ENCODE results near the gene LILRA5.
A peak's percentile ranks its signal among the peaks of the same experiment; 100 is the strongest.

The LILRA5 gene

GRCh38 chr19:54316746-54317107 lies 3.8 kb upstream of the LILRA5 start:
- Histone ChIP-seq H3K27me3 (ENCODE audit: control insufficient read depth, insufficient read depth, low read length) (no peaks in the 10 kb centered on the region), H3K4me3 (ENCODE audit: low read depth, low read length) (peak overlapping the region; percentile 8), H3K36me3 (ENCODE audit: control insufficient read depth, insufficient read depth, low read length) (no peaks in the 10 kb centered on the region), H3K4me1 (ENCODE audit: control insufficient read depth, insufficient read depth, low read length) (no peaks in the 10 kb centered on the region), H3K9ac (ENCODE audit: low read depth, low read length) (peak overlapping the region; percentile 79), H3K9me3 (ENCODE audit: control insufficient read depth, insufficient read depth, low read length) (no peaks in the 10 kb centered on the region)

GRCh38 chr19:54315956-54316355 lies 3.0 kb upstream of the LILRA5 start:
- Histone ChIP-seq H3K36me3 (ENCODE audit: control insufficient read depth, insufficient read depth, low read length) (no peaks in the 10 kb centered on the region), H3K4me3 (ENCODE audit: low read depth, low read length) (no peak overlapping the region), H3K9me3 (ENCODE audit: control insufficient read depth, insufficient read depth, low read length) (no peaks in the 10 kb centered on the region), H3K4me1 (ENCODE audit: control insufficient read depth, insufficient read depth, low read length) (no peaks in the 10 kb centered on the region), H3K27me3 (ENCODE audit: control insufficient read depth, insufficient read depth, low read length) (no peaks in the 10 kb centered on the region), H3K9ac (ENCODE audit: low read depth, low read length) (no peak overlapping the region)

GRCh38 chr19:54312011-54312410 lies 955 bp downstream of the LILRA5 start:
- H3K36me3 ChIP-seq (ENCODE audit: control insufficient read depth, insufficient read depth, low read length) = no peaks in the 10 kb centered on the region
- no peaks in the 10 kb centered on the region for H3K9me3 ChIP-seq (ENCODE audit: control insufficient read depth, insufficient read depth, low read length)
- no peak overlapping the region for H3K9ac ChIP-seq (ENCODE audit: low read depth, low read length)
- no peaks in the 10 kb centered on the region for H3K27me3 ChIP-seq (ENCODE audit: control insufficient read depth, insufficient read depth, low read length)
- H3K4me1 ChIP-seq (ENCODE audit: control insufficient read depth, insufficient read depth, low read length) = no peaks in the 10 kb centered on the region
- H3K4me3 ChIP-seq (ENCODE audit: low read depth, low read length) = no peak overlapping the region

- no peak overlapping the region for H3K9ac ChIP-seq (ENCODE audit: low read depth, low read length)
Measured at GRCh38 chr19:54311486-54311885, 1.5 kb downstream of the LILRA5 start.

GRCh38 chr19:54310543-54310942 lies 2.4 kb downstream of the LILRA5 start:
- no peak overlapping the region for H3K4me3 ChIP-seq (ENCODE audit: low read depth, low read length)
- no peaks in the 10 kb centered on the region for H3K27me3 ChIP-seq (ENCODE audit: control insufficient read depth, insufficient read depth, low read length)
- no peaks in the 10 kb centered on the region for H3K4me1 ChIP-seq (ENCODE audit: control insufficient read depth, insufficient read depth, low read length)
- no peaks in the 10 kb centered on the region for H3K9me3 ChIP-seq (ENCODE audit: control insufficient read depth, insufficient read depth, low read length)
- H3K36me3 ChIP-seq (ENCODE audit: control insufficient read depth, insufficient read depth, low read length) = no peaks in the 10 kb centered on the region
- no peak overlapping the region for H3K9ac ChIP-seq (ENCODE audit: low read depth, low read length)

More at GRCh38 chr19:54311486-54311885, 1.5 kb downstream of the LILRA5 start:
- no peaks in the 10 kb centered on the region for H3K9me3 ChIP-seq (ENCODE audit: control insufficient read depth, insufficient read depth, low read length)
- no peaks in the 10 kb centered on the region for H3K27me3 ChIP-seq (ENCODE audit: control insufficient read depth, insufficient read depth, low read length)
- H3K4me3 ChIP-seq (ENCODE audit: low read depth, low read length) = no peak overlapping the region
- no peaks in the 10 kb centered on the region for H3K36me3 ChIP-seq (ENCODE audit: control insufficient read depth, insufficient read depth, low read length)
- H3K4me1 ChIP-seq (ENCODE audit: control insufficient read depth, insufficient read depth, low read length) = no peaks in the 10 kb centered on the region

- Histone ChIP-seq H3K9me3 (ENCODE audit: control insufficient read depth, insufficient read depth, low read length) (no peaks in the 10 kb centered on the region), H3K27me3 (ENCODE audit: control insufficient read depth, insufficient read depth, low read length) (no peaks in the 10 kb centered on the region), H3K9ac (ENCODE audit: low read depth, low read length) (no peak overlapping the region), H3K4me1 (ENCODE audit: control insufficient read depth, insufficient read depth, low read length) (no peaks in the 10 kb centered on the region), H3K4me3 (ENCODE audit: low read depth, low read length) (no peak overlapping the region), H3K36me3 (ENCODE audit: control insufficient read depth, insufficient read depth, low read length) (no peaks in the 10 kb centered on the region)
Measured at GRCh38 chr19:54309811-54310210, 3.2 kb downstream of the LILRA5 start.

GRCh38 chr19:54307389-54308020 lies 5.5 kb downstream of the LILRA5 start:
- H3K36me3 ChIP-seq (ENCODE audit: control insufficient read depth, insufficient read depth, low read length) = no peaks in the 10 kb centered on the region
- H3K27me3 ChIP-seq (ENCODE audit: control insufficient read depth, insufficient read depth, low read length) = peaks cover 1% of the 10 kb centered on the region
- H3K9me3 ChIP-seq (ENCODE audit: control insufficient read depth, insufficient read depth, low read length) = no peaks in the 10 kb centered on the region
- no peak overlapping the region for H3K9ac ChIP-seq (ENCODE audit: low read depth, low read length)
- H3K4me3 ChIP-seq (ENCODE audit: low read depth, low read length) = no peak overlapping the region
- H3K4me1 ChIP-seq (ENCODE audit: control insufficient read depth, insufficient read depth, low read length) = no peaks in the 10 kb centered on the region

- no peaks in the 10 kb centered on the region for H3K36me3 ChIP-seq (ENCODE audit: control insufficient read depth, insufficient read depth, low read length)
- no peak overlapping the region for H3K4me3 ChIP-seq (ENCODE audit: low read depth, low read length)
- H3K4me1 ChIP-seq (ENCODE audit: control insufficient read depth, insufficient read depth, low read length) = no peaks in the 10 kb centered on the region
- no peaks in the 10 kb centered on the region for H3K9me3 ChIP-seq (ENCODE audit: control insufficient read depth, insufficient read depth, low read length)
- H3K27me3 ChIP-seq (ENCODE audit: control insufficient read depth, insufficient read depth, low read length) = peaks cover 7% of the 10 kb centered on the region
- no peak overlapping the region for H3K9ac ChIP-seq (ENCODE audit: low read depth, low read length)
Measured at GRCh38 chr19:54305141-54305540, 7.8 kb downstream of the LILRA5 start.

- no peaks in the 10 kb centered on the region for H3K4me1 ChIP-seq (ENCODE audit: control insufficient read depth, insufficient read depth, low read length)
- no peaks in the 10 kb centered on the region for H3K9me3 ChIP-seq (ENCODE audit: control insufficient read depth, insufficient read depth, low read length)
- H3K4me3 ChIP-seq (ENCODE audit: low read depth, low read length) = no peak overlapping the region
- peaks cover 12% of the 10 kb centered on the region for H3K27me3 ChIP-seq (ENCODE audit: control insufficient read depth, insufficient read depth, low read length)
- no peak overlapping the region for H3K9ac ChIP-seq (ENCODE audit: low read depth, low read length)
- no peaks in the 10 kb centered on the region for H3K36me3 ChIP-seq (ENCODE audit: control insufficient read depth, insufficient read depth, low read length)
Measured at GRCh38 chr19:54302257-54302656, 10.7 kb downstream of the LILRA5 start.

GRCh38 chr19:54299515-54299914 lies 13.5 kb downstream of the LILRA5 start:
- H3K9me3 ChIP-seq (ENCODE audit: control insufficient read depth, insufficient read depth, low read length) = no peaks in the 10 kb centered on the region
- no peak overlapping the region for H3K9ac ChIP-seq (ENCODE audit: low read depth, low read length)
- peaks cover 12% of the 10 kb centered on the region for H3K27me3 ChIP-seq (ENCODE audit: control insufficient read depth, insufficient read depth, low read length)
- no peaks in the 10 kb centered on the region for H3K36me3 ChIP-seq (ENCODE audit: control insufficient read depth, insufficient read depth, low read length)
- H3K4me3 ChIP-seq (ENCODE audit: low read depth, low read length) = no peak overlapping the region
- no peaks in the 10 kb centered on the region for H3K4me1 ChIP-seq (ENCODE audit: control insufficient read depth, insufficient read depth, low read length)

- Histone ChIP-seq H3K36me3 (ENCODE audit: control insufficient read depth, insufficient read depth, low read length) (no peaks in the 10 kb centered on the region), H3K9me3 (ENCODE audit: control insufficient read depth, insufficient read depth, low read length) (no peaks in the 10 kb centered on the region), H3K4me3 (ENCODE audit: low read depth, low read length) (no peak overlapping the region), H3K9ac (ENCODE audit: low read depth, low read length) (no peak overlapping the region), H3K4me1 (ENCODE audit: control insufficient read depth, insufficient read depth, low read length) (no peaks in the 10 kb centered on the region), H3K27me3 (ENCODE audit: control insufficient read depth, insufficient read depth, low read length) (peaks cover 12% of the 10 kb centered on the region)
Measured at GRCh38 chr19:54299126-54299498, 13.9 kb downstream of the LILRA5 start.

- Histone ChIP-seq H3K27me3 (ENCODE audit: control insufficient read depth, insufficient read depth, low read length) (peaks cover 12% of the 10 kb centered on the region), H3K4me3 (ENCODE audit: low read depth, low read length) (no peak overlapping the region), H3K4me1 (ENCODE audit: control insufficient read depth, insufficient read depth, low read length) (no peaks in the 10 kb centered on the region), H3K36me3 (ENCODE audit: control insufficient read depth, insufficient read depth, low read length) (no peaks in the 10 kb centered on the region), H3K9me3 (ENCODE audit: control insufficient read depth, insufficient read depth, low read length) (no peaks in the 10 kb centered on the region), H3K9ac (ENCODE audit: low read depth, low read length) (no peak overlapping the region)
Measured at GRCh38 chr19:54298357-54299125, 14.4 kb downstream of the LILRA5 start.
